ENCODE results near the gene ABCC1.

- TF ChIP-seq EZH2 (IDR thresholded peaks at IDR 0.05; ENCODE audit: low read length, missing control alignments) = no peak
- TF ChIP-seq CTCF (conservative IDR thresholded peaks at IDR 0.05 in 1 of 2, IDR thresholded peaks at IDR 0.05 in 1 of 2; ENCODE audit: low read depth in 1 of 2, low read length in 2 of 2) = no peak
Measured at GRCh38 chr16:16076423-16076813, 127.0 kb downstream of the ABCC1 start.
